Tibial nerve (tissue), 4 donors: ENCODE data around the gene ASTN2. TPM values are rescaled to one million over a fixed set of nuclear protein-coding genes. Genes with fewer than 3 reads are reported as not detected.

Experiments
- DNase-seq, 2 donors: peaks; one replicate each; pipeline ENCODE4 v3.0.0-alpha.2; 2019; ENCODE audit warnings: low spot score in 2 of 2
- H3K27ac ChIP-seq, 4 donors: fragments of 200-600 bp; sonication (generic) in 3 of 4; one replicate each; pipeline ENCODE4 v1.5.1; 2017 to 2019; ENCODE audit warnings: mild to moderate bottlenecking in 1 of 4
- H3K27me3 ChIP-seq, 2 donors: fragments of 200-600 bp; sonication (generic) in 1 of 2; one replicate each; pipeline versions ENCODE4 v1.5.1 to v1.6.0; 2017 to 2019
- H3K36me3 ChIP-seq, 3 donors: fragments of 200-600 bp; sonication (generic); one replicate each; pipeline ENCODE4 v1.5.1; 2018 to 2019
- H3K4me1 ChIP-seq, 4 donors: fragments of 200-600 bp; sonication (generic) in 3 of 4; one replicate each; pipeline ENCODE4 v1.5.1; 2017 to 2019
- H3K4me3 ChIP-seq, 4 donors: fragments of 200-600 bp; sonication (generic) in 3 of 4; one replicate each; pipeline ENCODE4 v1.5.1; 2017 to 2019; ENCODE audit warnings: mild to moderate bottlenecking in 1 of 4, moderate library complexity in 1 of 4
- H3K9me3 ChIP-seq, 4 donors: fragments of 200-600 bp; sonication (generic) in 3 of 4; one replicate each; pipeline ENCODE4 v1.5.1; 2017 to 2019
- CTCF ChIP-seq, 5 experiments: fragments of 200-600 bp in 3 of 5; fragments of 450-650 bp in 2 of 5; sonication (generic) in 3 of 5; IDR thresholded peaks; one replicate each; pipeline ENCODE4 v1.5.1; 2016 to 2019; ENCODE audit warnings: antibody characterized with exemption in 5 of 5, mild to moderate bottlenecking in 3 of 5, moderate library complexity in 2 of 5
- EP300 ChIP-seq, 2 donors: sonication (generic); formaldehyde crosslinking; IDR thresholded peaks; one replicate each; pipeline ENCODE4 v1.6.1; 2017; ENCODE audit warnings: antibody characterized with exemption in 2 of 2, mild to moderate bottlenecking in 1 of 2
- POLR2A ChIP-seq, 2 donors: fragments of 450-650 bp; IDR thresholded peaks; one replicate each; pipeline ENCODE4 v1.6.1; 2017; ENCODE audit warnings: antibody characterized with exemption in 2 of 2, mild to moderate bottlenecking in 2 of 2, moderate library complexity in 2 of 2
- WGBS, 2 donors: methylation state at CpG; one replicate each; pipeline ENCODE4 v1.1.5; 2018; 5-methylcytosine and 5-hydroxymethylcytosine counted together
- total RNA-seq, 4 donors: library from RNA; depleted of rRNA; stranded (reverse); fragments of >200 nt; gene quantifications; one replicate each; pipeline ENCODE4 v1.1.0, GENCODE V29; 2016

The ASTN2 gene
- total RNA-seq, 4 donors from 2014 or later: 9.0 to 14.9 (median 12.3) TPM

- WGBS, 2 donors: 68 to 74% methylated on average over 6 of the region's 6 CpGs
- Histone ChIP-seq H3K27me3 (no peaks in the 10 kb centered on the region), H3K27ac (no peak overlapping the region), H3K4me1 (no peaks in the 10 kb centered on the region), H3K36me3 (no peaks in the 10 kb centered on the region), H3K4me3 (no peak overlapping the region), H3K9me3 (peaks cover 0 to 33% (median 7%) of the 10 kb centered on the region in 4 donors)
- no peak for DNase-seq
- TF ChIP-seq EP300 (IDR thresholded peaks at IDR 0.05) (no peak), CTCF (IDR thresholded peaks at IDR 0.05) (no peak), POLR2A (IDR thresholded peaks at IDR 0.05) (no peak)
Observed at GRCh38 chr9:116873937-116874914, 540.6 kb downstream of the ASTN2 start.

GRCh38 chr9:116873491-116873890, 541.4 kb downstream of the ASTN2 start:
- TF ChIP-seq POLR2A (IDR thresholded peaks at IDR 0.05) (no peak), CTCF (IDR thresholded peaks at IDR 0.05) (no peak), EP300 (IDR thresholded peaks at IDR 0.05) (no peak)
- no peak for DNase-seq
- 73 to 76% methylated on average over 2 of the region's 2 CpGs for WGBS, 2 donors
- peaks cover 0 to 29% (median 7%) of the 10 kb centered on the region in 4 donors for H3K9me3 ChIP-seq
- no peak overlapping the region for H3K4me3 ChIP-seq
- H3K27ac ChIP-seq: no peak overlapping the region
- no peaks in the 10 kb centered on the region for H3K4me1 ChIP-seq
- peaks cover 0 to 2% (median 0%) of the 10 kb centered on the region in 3 donors for H3K36me3 ChIP-seq
- H3K27me3 ChIP-seq: no peaks in the 10 kb centered on the region

GRCh38 chr9:116870566-116870965, 544.3 kb downstream of the ASTN2 start:
- WGBS, 2 donors: 73 to 84% methylated on average over 3 of the region's 3 CpGs
- Histone ChIP-seq H3K4me3 (no peak overlapping the region), H3K9me3 (peaks cover 0 to 4% (median 0%) of the 10 kb centered on the region in 4 donors), H3K27ac (no peak overlapping the region), H3K27me3 (no peaks in the 10 kb centered on the region), H3K36me3 (peaks cover 0 to 2% (median 0%) of the 10 kb centered on the region in 3 donors), H3K4me1 (no peaks in the 10 kb centered on the region)
- TF ChIP-seq CTCF (IDR thresholded peaks at IDR 0.05) (no peak), POLR2A (IDR thresholded peaks at IDR 0.05) (no peak)
- DNase-seq: no peak

- Histone ChIP-seq H3K27ac (no peak overlapping the region), H3K9me3 (no peaks in the 10 kb centered on the region), H3K4me1 (no peaks in the 10 kb centered on the region), H3K4me3 (no peak overlapping the region), H3K36me3 (peaks cover 0 to 6% (median 0%) of the 10 kb centered on the region in 3 donors), H3K27me3 (no peaks in the 10 kb centered on the region)
- no peak for DNase-seq
- TF ChIP-seq CTCF (IDR thresholded peaks at IDR 0.05): no peak
- TF ChIP-seq EP300 (IDR thresholded peaks at IDR 0.05): no peak
- TF ChIP-seq POLR2A (IDR thresholded peaks at IDR 0.05): no peak
- WGBS, 2 donors: 37 to 57% methylated on average over 3 of the region's 3 CpGs
Observed at GRCh38 chr9:116868201-116868600, 546.7 kb downstream of the ASTN2 start.

DNA sequence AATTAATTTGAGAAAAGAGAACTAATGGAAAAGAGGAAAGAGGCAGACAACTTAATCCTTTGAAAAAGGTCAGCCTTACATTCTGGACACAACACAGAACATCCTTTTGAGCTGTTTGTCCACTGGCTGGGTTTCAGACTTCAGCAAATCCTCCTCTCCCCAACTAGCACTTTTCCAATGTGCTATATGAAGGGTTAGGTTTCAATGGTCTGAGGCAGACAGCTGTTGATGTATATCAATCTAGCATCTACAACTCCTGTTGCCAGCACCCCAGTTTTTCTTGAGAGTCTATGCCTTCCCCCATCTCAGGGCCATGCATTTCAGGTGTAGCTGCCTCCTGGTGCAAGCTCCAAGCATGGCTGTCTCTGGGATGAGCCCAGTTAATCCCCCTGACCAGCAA, 553.5 kb downstream of the ASTN2 start:
- DNase-seq: no peak
- H3K9me3 ChIP-seq: no peaks in the 10 kb centered on the region
- H3K27me3 ChIP-seq: no peaks in the 10 kb centered on the region
- no peak for TF ChIP-seq POLR2A (IDR thresholded peaks at IDR 0.05)
- no peak for TF ChIP-seq CTCF (IDR thresholded peaks at IDR 0.05)
- TF ChIP-seq EP300 (IDR thresholded peaks at IDR 0.05): no peak
- H3K4me3 ChIP-seq: no peak overlapping the region
- peaks cover 0 to 4% (median 0%) of the 10 kb centered on the region in 3 donors for H3K36me3 ChIP-seq
- no peak overlapping the region for H3K27ac ChIP-seq
- no peaks in the 10 kb centered on the region for H3K4me1 ChIP-seq
